CD14-positive monocyte (primary cell): ENCODE data around the gene XCR1. TPM values are rescaled to one million over a fixed set of nuclear protein-coding genes. Genes with fewer than 3 reads are reported as not detected.

Source experiments
- DNase-seq, 3 donors: peaks; one replicate each; pipeline ENCODE4 v3.0.0-alpha.2; 2011 to 2022
- H2AFZ ChIP-seq: 2 replicates; pipeline ENCODE4 v1.6.0; 2012; ENCODE audit warnings: mild to moderate bottlenecking, low read depth, low read length, inconsistent platforms; ENCODE audit not compliant: insufficient read depth, poor library complexity, severe bottlenecking
- H3K27ac ChIP-seq, 2 donors: 1 replicate in 1 of 2; 2 replicates in 1 of 2; pipeline ENCODE4 v1.5.1; 2012 to 2013; ENCODE audit warnings: low read length in 2 of 2, control low read depth in 1 of 2, inconsistent platforms in 1 of 2, low read depth in 1 of 2, mild to moderate bottlenecking in 1 of 2
- H3K27me3 ChIP-seq, 2 donors: one replicate each; pipeline versions ENCODE4 v1.6.0 to v1.6.1; 2011 to 2013; ENCODE audit warnings: low read length in 2 of 2; ENCODE audit not compliant: control insufficient read depth in 2 of 2, insufficient read depth in 2 of 2
- H3K36me3 ChIP-seq, 2 donors: replicated peaks in 1 of 2; 1 replicate in 1 of 2; 2 replicates in 1 of 2; pipeline versions ENCODE4 v1.5.1 to v1.6.1; 2012 to 2013; ENCODE audit warnings: low read length in 2 of 2, control low read depth in 1 of 2, inconsistent platforms in 1 of 2, mild to moderate bottlenecking in 1 of 2; ENCODE audit not compliant: insufficient read depth in 2 of 2, control insufficient read depth in 1 of 2
- H3K4me1 ChIP-seq, 2 donors: 1 replicate in 1 of 2; 2 replicates in 1 of 2; pipeline versions ENCODE4 v1.5.1 to v1.6.1; 2012 to 2013; ENCODE audit warnings: low read length in 2 of 2, control low read depth in 1 of 2, inconsistent platforms in 1 of 2, mild to moderate bottlenecking in 1 of 2, moderate library complexity in 1 of 2; ENCODE audit not compliant: insufficient read depth in 2 of 2, control insufficient read depth in 1 of 2
- H3K4me2 ChIP-seq: replicated peaks from 2 replicates; pipeline ENCODE3; 2012; ENCODE audit warnings: low read length, moderate library complexity, mild to moderate bottlenecking; ENCODE audit not compliant: poor library complexity, severe bottlenecking; ENCODE audit errors: extremely low read depth
- H3K4me3 ChIP-seq, 3 experiments: fragments of 200-600 bp in 1 of 3; sonication (generic) in 1 of 3; replicated peaks in 1 of 3; 1 replicate in 2 of 3; 2 replicates in 1 of 3; pipeline ENCODE4 v1.5.1; 2011 to 2013; ENCODE audit warnings: low read length in 3 of 3, mild to moderate bottlenecking in 3 of 3, control low read depth in 2 of 3, low read depth in 2 of 3, inconsistent platforms in 1 of 3, moderate library complexity in 1 of 3
- H3K79me2 ChIP-seq: 2 replicates; pipeline ENCODE4 v1.6.0; 2012; ENCODE audit warnings: mild to moderate bottlenecking, control low read depth, inconsistent platforms, low read length, moderate library complexity; ENCODE audit not compliant: insufficient read depth
- H3K9ac ChIP-seq: 2 replicates; pipeline ENCODE4 v1.6.0; 2017; ENCODE audit warnings: low read length, mild to moderate bottlenecking; ENCODE audit not compliant: insufficient read depth, poor library complexity, severe bottlenecking
- H3K9me3 ChIP-seq, 2 donors: replicated peaks in 1 of 2; 1 replicate in 1 of 2; 2 replicates in 1 of 2; pipeline versions ENCODE4 v1.5.1 to v1.6.1; 2012 to 2013; ENCODE audit warnings: low read length in 2 of 2, control low read depth in 1 of 2; ENCODE audit not compliant: control insufficient read depth in 1 of 2, insufficient read depth in 1 of 2
- H4K20me1 ChIP-seq: 2 replicates; pipeline ENCODE4 v1.6.0; 2012; ENCODE audit warnings: mild to moderate bottlenecking, low read length, control low read depth, moderate library complexity; ENCODE audit not compliant: insufficient read depth
- H3K27ac Mint-ChIP-seq, 7 donors: one replicate each; pipeline ENCODE4 v1.8.0; 2020; ENCODE audit warnings: mild to moderate bottlenecking in 7 of 7, mixed read lengths in 7 of 7, moderate library complexity in 6 of 7, inconsistent platforms in 2 of 7
- H3K27me3 Mint-ChIP-seq, 3 donors: one replicate each; pipeline ENCODE4 v1.8.0; 2021 to 2022; ENCODE audit warnings: low read depth in 3 of 3, mild to moderate bottlenecking in 3 of 3, mixed read lengths in 3 of 3, moderate library complexity in 3 of 3, inconsistent platforms in 1 of 3
- H3K36me3 Mint-ChIP-seq, 2 donors: one replicate each; pipeline ENCODE4 v1.8.0; 2020; ENCODE audit warnings: mixed read lengths in 2 of 2, inconsistent platforms in 1 of 2, mild to moderate bottlenecking in 1 of 2
- H3K4me1 Mint-ChIP-seq: one replicate; pipeline ENCODE4 v1.8.0; 2020; ENCODE audit warnings: mild to moderate bottlenecking, mixed read lengths
- H3K4me3 Mint-ChIP-seq, 2 donors: one replicate each; pipeline ENCODE4 v1.8.0; 2020; ENCODE audit warnings: mild to moderate bottlenecking in 2 of 2, mixed read lengths in 2 of 2, moderate library complexity in 1 of 2
- H3K9me3 Mint-ChIP-seq, 7 donors: one replicate each; pipeline ENCODE4 v1.8.0; 2020 to 2022; ENCODE audit warnings: mixed read lengths in 7 of 7, mild to moderate bottlenecking in 6 of 7, moderate library complexity in 6 of 7, inconsistent platforms in 2 of 7
- CTCF ChIP-seq: fragments of 200-600 bp; IDR thresholded peaks from one replicate; pipeline ENCODE4 v1.8.0; 2022; ENCODE audit warnings: antibody characterized with exemption, mild to moderate bottlenecking
- WGBS: methylation state at CpG from one replicate; pipeline ENCODE4 v1.1.5; 2013; ENCODE audit warnings: missing lambda C conversion rate; ENCODE audit not compliant: insufficient coverage; 5-methylcytosine and 5-hydroxymethylcytosine counted together
- intact Hi-C, 2 donors: fragments of 100-400 bp; cut with micrococcal nuclease; formaldehyde crosslinking; loops; one replicate each; pipeline versions ENCODE4 v1.15.0 to v1.15.1; 2023
- polyA plus RNA-seq, 3 donors: library from polyadenylated mRNA; depleted of rRNA in 1 of 3; unstranded in 2 of 3; stranded (reverse) in 1 of 3; fragments of 300-500 nt in 2 of 3; fragments of >200 nt in 1 of 3; fragmentation: Illumina TruSeq in 2 of 3; gene quantifications; 1 replicate in 2 of 3; 2 replicates in 1 of 3; pipeline ENCODE4 v1.2.3, GENCODE V29; 2012 to 2021

The XCR1 gene
- polyA plus RNA-seq, 3 donors, result 0.03 to 0.05 TPM; not detected in 1

- H3K36me3 ChIP-seq, result no peaks in the 10 kb centered on the region
- no peak overlapping the region for H2AFZ ChIP-seq
- H4K20me1 ChIP-seq, result peaks cover 41% of the 10 kb centered on the region
- H3K4me1 ChIP-seq, result peaks cover 47 to 63% of the 10 kb centered on the region in 2 donors
- intact Hi-C loops, result no loop called here
- 45% methylated on average over 2 of the region's 3 CpGs for WGBS
- H3K9me3 ChIP-seq, result no peaks in the 10 kb centered on the region
- H3K27ac ChIP-seq, result no peak overlapping the region
- H3K36me3 Mint-ChIP-seq, result peaks cover 20% of the 10 kb centered on the region in 2 donors
- TF ChIP-seq CTCF, result no peak
- no peaks in the 10 kb centered on the region for H3K27me3 ChIP-seq
- H3K9ac ChIP-seq, result no peak overlapping the region
- H3K27me3 Mint-ChIP-seq, result peaks cover 0 to 5% (median 0%) of the 10 kb centered on the region in 3 donors
- H3K4me3 ChIP-seq, result peak overlapping the region in 1 of 3 experiments; percentile 1
- no peaks in the 10 kb centered on the region for H3K9me3 Mint-ChIP-seq
- DNase-seq, result peak in 2 of 3 donors; percentile 20 to 30
- no peak overlapping the region for H3K4me3 Mint-ChIP-seq
- H3K79me2 ChIP-seq, result peaks cover 56% of the 10 kb centered on the region
- H3K4me2 ChIP-seq, result no peak overlapping the region
- peak overlapping the region in 4 of 7 donors; percentile 18 to 38 (median 30) for H3K27ac Mint-ChIP-seq
- peaks cover 67% of the 10 kb centered on the region for H3K4me1 Mint-ChIP-seq
These were observed 33.8 kb downstream of the XCR1 start for GRCh38 chr3:45993421-45994027.

GRCh38 chr3:45992821-45993221 lies 34.5 kb downstream of the XCR1 start:
- no peak overlapping the region for H2AFZ ChIP-seq
- H3K4me1 Mint-ChIP-seq, result peaks cover 74% of the 10 kb centered on the region
- H3K27me3 ChIP-seq, result no peaks in the 10 kb centered on the region
- DNase-seq, result peak in 1 of 3 donors; percentile 12
- no peak overlapping the region for H3K9ac ChIP-seq
- H3K27ac Mint-ChIP-seq, result peak overlapping the region in 3 of 7 donors; percentile 29 to 38 (median 31)
- H3K36me3 ChIP-seq, result no peaks in the 10 kb centered on the region
- H3K79me2 ChIP-seq, result peaks cover 60% of the 10 kb centered on the region
- no peak overlapping the region for H3K4me2 ChIP-seq
- no peaks in the 10 kb centered on the region for H3K9me3 Mint-ChIP-seq
- no peak for TF ChIP-seq CTCF
- H3K4me3 Mint-ChIP-seq, result peak overlapping the region; percentile 2 to 53
- H4K20me1 ChIP-seq, result peaks cover 48% of the 10 kb centered on the region
- WGBS, result no CpG with 5 or more reads among the region's 2 CpGs
- peaks cover 0 to 5% (median 0%) of the 10 kb centered on the region in 3 donors for H3K27me3 Mint-ChIP-seq
- H3K4me3 ChIP-seq, result no peak overlapping the region
- H3K27ac ChIP-seq, result no peak overlapping the region
- peaks cover 20 to 23% of the 10 kb centered on the region in 2 donors for H3K36me3 Mint-ChIP-seq
- H3K9me3 ChIP-seq, result no peaks in the 10 kb centered on the region
- intact Hi-C loops, result no loop called here
- peaks cover 54 to 70% of the 10 kb centered on the region in 2 donors for H3K4me1 ChIP-seq
